Measurements from ENCODE around the gene BICC1.

The BICC1 gene

GRCh38 chr10:58772758-58773157 is 260.1 kb downstream of the BICC1 start:
- DNase-seq (ENCODE audit: low read depth in 2 of 2): peak in 1 of 2 donors; percentile 64
- no peak for TF ChIP-seq CTCF (IDR thresholded peaks at IDR 0.05; ENCODE audit: low read depth, low read length)
- no peak overlapping the region for H3K4me3 ChIP-seq (replicated peaks in 1 of 2; ENCODE audit: low read depth in 2 of 2, low read length in 2 of 2)

- no peak for TF ChIP-seq CTCF (IDR thresholded peaks at IDR 0.05; ENCODE audit: low read depth, low read length)
- DNase-seq (ENCODE audit: low read depth in 2 of 2): peak in 1 of 2 donors; percentile 43
- no peak overlapping the region for H3K4me3 ChIP-seq (replicated peaks in 1 of 2; ENCODE audit: low read depth in 2 of 2, low read length in 2 of 2)
These were observed 260.7 kb downstream of the BICC1 start for GRCh38 chr10:58773341-58773740.

GRCh38 chr10:58773944-58774343 is 261.3 kb downstream of the BICC1 start:
- H3K4me3 ChIP-seq (replicated peaks in 1 of 2; ENCODE audit: low read depth in 2 of 2, low read length in 2 of 2): no peak overlapping the region
- no peak for TF ChIP-seq CTCF (IDR thresholded peaks at IDR 0.05; ENCODE audit: low read depth, low read length)
- DNase-seq (ENCODE audit: low read depth in 2 of 2): peak in 1 of 2 donors; percentile 79

- TF ChIP-seq CTCF (IDR thresholded peaks at IDR 0.05; ENCODE audit: low read depth, low read length): no peak
- peak; percentile 89 to 90 for DNase-seq (ENCODE audit: low read depth in 2 of 2)
- H3K4me3 ChIP-seq (replicated peaks in 1 of 2; ENCODE audit: low read depth in 2 of 2, low read length in 2 of 2): no peak overlapping the region
These were observed 263.4 kb downstream of the BICC1 start for GRCh38 chr10:58775960-58776567.

GRCh38 chr10:58776568-58777318 is 264.1 kb downstream of the BICC1 start:
- no peak for TF ChIP-seq CTCF (IDR thresholded peaks at IDR 0.05; ENCODE audit: low read depth, low read length)
- no peak overlapping the region for H3K4me3 ChIP-seq (replicated peaks in 1 of 2; ENCODE audit: low read depth in 2 of 2, low read length in 2 of 2)
- peak in 1 of 2 donors; percentile 79 for DNase-seq (ENCODE audit: low read depth in 2 of 2)

- peak; percentile 43 to 47 for DNase-seq (ENCODE audit: low read depth in 2 of 2)
- TF ChIP-seq CTCF (IDR thresholded peaks at IDR 0.05; ENCODE audit: low read depth, low read length): no peak
- H3K4me3 ChIP-seq (replicated peaks in 1 of 2; ENCODE audit: low read depth in 2 of 2, low read length in 2 of 2): no peak overlapping the region
These were observed 266.3 kb downstream of the BICC1 start for GRCh38 chr10:58778966-58779365.

Data from cardiac fibroblast (primary cell).